ENCODE measurements around the gene STOM.

The STOM gene

GRCh38 chr9:121368745-121369144 is 1.3 kb downstream of the STOM start:
- no peak for DNase-seq

DNA sequence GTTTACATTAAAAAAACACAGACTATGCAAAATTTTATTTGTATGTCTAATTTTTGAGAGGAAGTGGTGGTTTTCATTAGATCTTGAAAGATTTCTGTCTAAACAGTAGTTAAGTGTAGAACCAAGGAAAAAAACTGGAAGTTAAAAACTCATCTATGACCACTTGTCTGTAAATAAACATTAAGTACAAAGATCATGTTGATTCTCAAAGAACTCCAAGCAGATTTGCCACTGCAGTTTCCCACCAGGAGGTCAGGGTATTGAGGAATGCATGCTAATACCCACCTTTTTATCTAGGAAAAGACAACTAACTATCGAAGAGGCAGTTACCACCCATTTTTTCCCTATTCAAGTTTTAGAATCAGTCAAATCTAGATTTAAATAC is 1.9 kb downstream of the STOM start:
- DNase-seq: no peak

- DNase-seq: no peak
These were observed 2.5 kb downstream of the STOM start for GRCh38 chr9:121367306-121368137.

DNA sequence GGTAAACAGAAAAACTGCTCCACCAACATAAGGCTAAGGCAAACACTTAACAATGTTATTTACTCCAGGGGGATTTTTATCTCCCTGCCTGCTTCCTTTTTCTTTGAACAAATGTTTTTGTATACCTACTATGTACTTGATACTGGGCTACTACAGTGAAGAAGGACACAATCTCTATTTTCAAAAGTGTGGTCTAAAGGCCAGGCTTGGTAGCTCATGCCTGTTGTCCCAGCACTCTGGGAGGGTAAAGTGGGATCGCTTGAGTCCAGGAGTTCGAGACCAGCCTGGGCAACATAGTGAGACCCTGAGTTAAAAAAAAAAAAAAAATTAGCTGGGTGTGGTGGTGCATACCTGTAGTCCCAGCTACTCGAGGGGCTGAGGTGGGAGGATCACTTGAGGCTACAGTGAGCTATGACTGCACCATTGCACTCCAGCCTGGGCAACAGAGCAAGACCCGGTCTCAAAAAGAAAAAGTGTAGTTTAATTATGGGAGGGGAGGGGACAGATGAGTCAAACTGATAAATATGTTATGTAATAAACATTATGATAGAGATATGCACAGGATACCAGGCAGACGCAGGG is 3.3 kb downstream of the STOM start:
- DNase-seq: no peak

GRCh38 chr9:121365564-121365963 is 4.5 kb downstream of the STOM start:
- no peak for DNase-seq

GRCh38 chr9:121364886-121365285 is 5.2 kb downstream of the STOM start:
- DNase-seq: no peak

DNA sequence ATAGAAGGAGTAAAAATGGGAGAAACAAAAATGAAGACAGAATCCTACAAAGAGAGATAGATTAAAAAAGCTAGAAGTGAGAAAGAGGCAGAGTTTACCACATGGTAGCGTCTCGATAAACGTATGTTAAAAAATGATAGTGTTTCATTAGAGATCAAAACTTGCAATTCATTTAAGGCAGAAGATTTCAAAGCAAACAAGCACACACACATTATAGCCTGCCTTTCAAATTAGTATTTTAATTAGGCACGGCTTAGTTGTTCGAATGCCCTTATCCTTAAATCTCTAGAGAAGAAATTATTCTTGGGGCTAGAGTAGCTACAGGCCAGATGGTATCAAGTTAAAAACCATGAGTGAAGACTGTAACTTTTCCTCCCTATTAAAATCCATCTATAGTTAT is 6.0 kb downstream of the STOM start:
- DNase-seq: no peak

DNA sequence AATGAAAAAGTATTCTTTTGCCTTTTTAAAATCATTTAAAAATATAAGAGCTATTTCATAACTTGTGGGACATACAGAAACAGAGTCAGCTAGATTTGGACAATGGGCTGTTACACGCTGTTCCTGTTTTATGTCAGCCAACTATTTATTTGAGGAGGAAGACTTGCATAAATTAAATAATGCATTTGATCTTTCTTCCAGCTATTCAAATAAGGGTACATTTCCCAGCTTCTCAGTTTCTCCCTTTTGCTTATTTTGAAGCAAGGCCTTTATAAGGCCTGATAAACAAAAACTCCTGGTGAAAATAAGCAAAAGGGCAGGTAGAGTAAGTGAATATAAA is 6.5 kb downstream of the STOM start:
- no peak for DNase-seq

GRCh38 chr9:121362813-121363621 is 7.0 kb downstream of the STOM start:
- DNase-seq: no peak

DNA sequence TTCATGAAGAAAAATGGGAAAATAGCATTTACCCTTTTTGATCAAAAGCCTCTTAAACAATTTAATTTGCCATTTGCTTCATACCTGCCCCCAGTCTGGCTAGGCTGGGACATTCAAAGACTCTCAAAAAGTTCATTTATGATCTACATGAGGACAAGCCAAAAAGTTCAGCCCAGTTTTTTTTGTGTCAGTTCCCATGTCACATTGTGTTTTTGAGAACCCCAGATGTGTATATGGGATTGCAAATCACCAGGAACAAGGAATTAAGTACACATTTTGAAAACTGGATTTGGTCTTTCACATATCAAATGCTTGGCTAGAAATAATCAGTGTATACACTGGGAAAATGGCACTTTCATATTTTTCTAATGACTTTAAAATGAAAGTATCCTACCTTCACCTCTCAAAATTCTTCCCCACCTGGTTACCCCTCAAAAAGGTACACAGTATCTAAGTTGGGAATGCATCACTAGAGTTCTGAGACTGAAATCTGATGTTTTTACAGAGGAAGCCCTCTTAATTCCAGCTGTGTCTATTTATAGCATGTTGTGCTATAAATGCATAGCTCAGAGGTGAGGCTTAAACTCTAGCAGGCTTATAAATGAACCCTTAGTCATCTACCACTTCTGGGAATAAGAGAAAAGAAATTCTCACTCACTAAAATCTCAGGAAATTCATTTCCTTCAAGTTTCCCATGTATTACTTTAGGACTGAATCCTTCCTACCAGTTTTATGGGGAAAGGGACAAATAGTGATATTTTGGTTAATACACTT is 9.3 kb downstream of the STOM start:
- no peak for DNase-seq

DNA sequence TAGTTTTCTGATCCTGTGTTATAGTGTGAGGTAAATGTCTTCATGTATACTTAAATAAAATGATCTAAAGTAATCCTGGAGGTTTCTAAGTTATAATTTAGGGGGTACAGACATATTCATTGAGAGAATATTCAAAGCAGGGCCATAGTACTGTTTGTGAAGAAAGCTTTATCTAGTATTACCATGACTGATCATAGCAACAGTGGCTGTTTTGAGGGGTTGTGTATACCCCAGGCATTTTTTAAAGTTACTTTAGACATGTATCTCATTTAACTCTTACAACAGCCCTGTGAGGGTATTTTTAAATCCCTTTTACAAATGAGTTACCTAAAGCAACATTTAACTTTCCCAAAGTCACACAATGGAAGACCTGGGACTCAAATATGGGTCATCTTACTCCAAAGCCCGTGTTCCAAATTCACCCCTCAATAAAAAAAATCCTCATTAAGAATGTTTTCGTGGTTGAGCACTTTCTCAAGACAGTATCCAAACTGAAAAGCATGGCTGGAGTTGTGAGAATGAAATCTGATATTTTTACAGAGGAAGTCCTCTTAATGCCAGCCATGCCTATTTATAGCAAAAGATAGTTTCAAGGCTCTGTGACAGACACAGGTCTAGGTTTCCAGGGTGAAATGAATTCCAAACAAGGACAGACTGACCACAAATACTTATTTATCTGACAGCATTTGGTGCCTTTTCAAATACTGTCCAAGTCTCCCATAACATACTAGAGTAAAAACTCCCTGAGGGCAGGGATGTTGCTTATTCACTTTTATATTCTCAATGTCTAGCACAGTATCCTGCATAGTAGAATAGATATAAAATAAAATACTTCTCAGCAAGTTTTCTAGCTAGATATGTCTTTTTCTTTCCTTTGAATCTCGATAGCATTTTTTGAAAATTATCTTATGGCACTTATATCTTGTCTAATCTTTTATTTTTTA is 10.4 kb downstream of the STOM start:
- no peak for DNase-seq

DNA sequence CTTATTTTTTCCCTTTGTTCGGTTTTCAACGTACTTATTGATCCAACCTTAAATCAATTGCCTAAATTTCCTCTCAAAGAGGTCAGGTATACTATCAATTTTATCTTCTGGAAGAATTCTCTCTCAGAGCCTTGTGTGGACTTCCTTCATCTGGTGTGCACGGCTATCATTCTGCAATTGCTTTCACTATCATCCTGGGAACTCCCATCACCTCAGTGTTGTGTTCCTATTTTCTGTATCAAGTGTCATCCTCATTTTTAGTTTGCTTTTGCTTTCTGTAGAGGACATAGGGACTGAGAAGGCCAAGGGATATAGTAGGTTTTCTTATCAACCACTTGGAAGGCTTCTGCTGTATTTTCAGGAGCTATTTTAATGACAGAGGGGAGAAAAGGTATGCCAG is 11.3 kb downstream of the STOM start:
- DNase-seq: no peak

DNA sequence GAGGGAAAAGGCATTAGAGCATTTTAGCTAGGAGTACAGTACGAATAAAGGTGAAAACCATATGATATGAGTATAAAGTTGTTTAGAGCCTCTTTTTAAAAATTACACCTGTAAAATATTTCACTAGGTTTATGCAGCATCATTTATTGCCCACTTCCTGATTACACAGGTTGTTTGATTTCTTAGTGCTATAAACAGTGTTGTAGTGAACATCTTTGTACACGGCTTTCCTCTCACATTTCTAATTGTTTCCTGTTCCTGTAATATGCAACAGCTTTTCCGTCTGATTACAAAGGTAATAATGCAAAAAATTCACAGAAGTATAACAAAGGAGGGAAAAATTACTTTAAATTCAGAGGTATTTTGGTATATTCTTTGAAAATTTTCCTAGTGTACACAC is 13.0 kb downstream of the STOM start:
- DNase-seq: no peak

- no peak for DNase-seq
These were observed 15.3 kb downstream of the STOM start for GRCh38 chr9:121354762-121355161.

DNA sequence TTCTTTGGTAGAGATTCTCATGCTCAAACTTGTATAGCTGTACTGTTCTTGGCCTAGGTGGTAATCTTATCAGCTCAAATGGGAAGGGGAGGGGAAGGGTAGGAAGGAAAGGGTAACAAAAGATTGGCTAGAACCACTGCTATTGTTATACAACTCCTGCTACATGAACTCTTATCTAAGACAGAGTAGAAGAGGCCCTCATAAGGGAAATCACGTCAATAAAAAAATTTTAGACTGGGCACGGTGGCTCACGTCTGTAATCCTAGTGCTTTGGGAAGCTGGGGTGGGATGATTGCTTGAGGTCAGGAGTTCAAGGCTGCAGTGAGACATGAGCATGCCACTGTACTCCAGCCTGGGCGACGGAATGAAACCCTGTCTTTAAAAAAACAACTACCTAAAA is 15.9 kb downstream of the STOM start:
- DNase-seq: no peak

DNA sequence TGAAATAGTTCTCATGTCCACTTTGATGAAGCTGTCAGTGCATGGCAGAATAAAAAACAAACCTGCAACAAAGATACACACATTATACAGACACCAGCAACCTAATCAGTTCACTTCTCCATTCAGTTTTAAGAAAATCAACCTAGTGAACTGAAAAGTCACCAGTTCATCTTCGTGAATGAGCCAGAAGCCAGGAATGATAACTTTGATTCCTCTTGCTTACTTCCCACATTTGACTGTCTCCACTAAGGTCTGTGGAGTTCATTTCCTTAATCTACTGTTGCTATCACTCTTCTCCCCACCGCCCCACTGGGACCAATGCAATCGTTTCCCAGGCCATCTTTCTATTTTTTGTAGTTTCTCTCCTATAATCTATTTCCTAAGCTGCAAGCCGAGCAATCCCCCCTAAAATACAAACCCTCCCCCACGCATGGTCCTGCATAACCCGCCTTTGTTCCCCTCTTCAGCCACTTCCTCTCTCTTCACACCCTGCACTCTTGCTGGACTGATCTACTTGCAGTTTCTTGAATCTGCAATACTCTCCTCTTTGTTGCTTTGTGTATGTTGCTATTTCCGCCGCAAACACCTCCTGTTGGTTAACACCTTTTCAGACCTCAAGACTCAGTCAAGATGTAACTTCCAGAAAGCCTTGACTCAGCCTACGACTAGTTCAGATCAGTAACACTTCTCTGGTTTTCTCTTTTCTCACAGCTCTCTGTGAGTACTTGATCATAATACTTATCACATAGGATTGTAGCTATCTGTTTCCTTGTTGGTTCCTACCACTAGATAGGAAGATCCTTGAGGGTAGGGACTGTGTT is 16.6 kb downstream of the STOM start:
- DNase-seq: no peak

GRCh38 chr9:121350993-121351561 is 19.0 kb downstream of the STOM start:
- DNase-seq: no peak

GRCh38 chr9:121350036-121350435 is 20.0 kb downstream of the STOM start:
- DNase-seq: no peak

GRCh38 chr9:121349009-121349408 is 21.0 kb downstream of the STOM start:
- DNase-seq: no peak

- DNase-seq: no peak
These were observed 21.8 kb downstream of the STOM start for GRCh38 chr9:121348221-121348620.

DNA sequence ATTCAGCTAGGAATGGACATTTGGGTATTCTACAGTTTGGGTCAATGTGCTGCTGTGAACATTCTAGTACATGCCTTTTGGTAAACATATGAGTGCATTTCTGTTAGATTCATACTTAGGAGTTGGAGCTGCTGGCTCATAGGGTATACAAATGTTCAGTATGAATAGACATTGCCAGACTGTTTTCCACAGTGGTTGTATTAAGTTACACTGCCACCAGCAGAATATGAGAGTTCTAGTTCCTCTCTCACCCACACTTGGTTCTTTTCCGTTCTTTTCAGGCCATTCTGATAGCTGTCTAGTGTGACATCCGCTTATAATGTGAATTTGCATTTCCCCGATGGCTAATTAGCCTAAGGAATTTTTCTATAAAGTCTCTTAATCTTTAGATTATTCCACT is 25.0 kb downstream of the STOM start:
- DNase-seq: no peak
